Fibroblast of skin of right quadriceps (primary cell): ENCODE data around the gene ATP6V1G3.
"Not testable (repeated sequence)": the region's sequence is repeated elsewhere in the genome, so short reads cannot be mapped to it uniquely, and the experiment has no call there.

Experiments
- DNase-seq: peaks from one replicate; pipeline ENCODE4 v3.0.0-alpha.2; 2013

Gene ATP6V1G3

GRCh38 chr1:198540580-198540979, at the start of gene ATP6V1G3:
Gene ATP6V1G3 (minus strand): TSS chr1:198540680. CDS start chr1:198540650, 30 bp downstream.
- no peak for DNase-seq

GRCh38 chr1:198588845-198589244, 48.4 kb upstream of the ATP6V1G3 start:
- no peak for DNase-seq

- DNase-seq: no peak
Observed at GRCh38 chr1:198584163-198584562, 43.7 kb upstream of the ATP6V1G3 start.

- DNase-seq: not testable (repeated sequence)
Observed at GRCh38 chr1:198583209-198583802, 42.8 kb upstream of the ATP6V1G3 start.

DNA sequence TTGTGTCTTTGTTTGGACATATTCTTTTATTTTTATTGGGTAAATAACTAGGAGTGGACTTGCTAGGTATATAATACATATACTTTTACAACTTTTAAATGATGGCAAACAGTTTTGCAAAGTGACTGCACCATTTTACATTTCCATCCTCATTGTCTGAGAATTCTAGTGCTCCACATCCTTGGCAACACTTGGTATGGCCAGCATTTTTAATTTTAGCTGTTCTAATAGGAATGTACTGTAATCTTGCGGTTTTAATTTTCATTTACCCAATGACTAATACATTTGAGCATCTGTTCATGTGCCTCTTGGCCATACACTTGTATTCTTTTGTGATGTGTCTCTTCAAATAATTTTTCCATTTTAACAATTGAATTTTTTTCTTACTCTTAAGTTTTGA, 37.0 kb upstream of the ATP6V1G3 start:
- peak; percentile 85 for DNase-seq

DNA sequence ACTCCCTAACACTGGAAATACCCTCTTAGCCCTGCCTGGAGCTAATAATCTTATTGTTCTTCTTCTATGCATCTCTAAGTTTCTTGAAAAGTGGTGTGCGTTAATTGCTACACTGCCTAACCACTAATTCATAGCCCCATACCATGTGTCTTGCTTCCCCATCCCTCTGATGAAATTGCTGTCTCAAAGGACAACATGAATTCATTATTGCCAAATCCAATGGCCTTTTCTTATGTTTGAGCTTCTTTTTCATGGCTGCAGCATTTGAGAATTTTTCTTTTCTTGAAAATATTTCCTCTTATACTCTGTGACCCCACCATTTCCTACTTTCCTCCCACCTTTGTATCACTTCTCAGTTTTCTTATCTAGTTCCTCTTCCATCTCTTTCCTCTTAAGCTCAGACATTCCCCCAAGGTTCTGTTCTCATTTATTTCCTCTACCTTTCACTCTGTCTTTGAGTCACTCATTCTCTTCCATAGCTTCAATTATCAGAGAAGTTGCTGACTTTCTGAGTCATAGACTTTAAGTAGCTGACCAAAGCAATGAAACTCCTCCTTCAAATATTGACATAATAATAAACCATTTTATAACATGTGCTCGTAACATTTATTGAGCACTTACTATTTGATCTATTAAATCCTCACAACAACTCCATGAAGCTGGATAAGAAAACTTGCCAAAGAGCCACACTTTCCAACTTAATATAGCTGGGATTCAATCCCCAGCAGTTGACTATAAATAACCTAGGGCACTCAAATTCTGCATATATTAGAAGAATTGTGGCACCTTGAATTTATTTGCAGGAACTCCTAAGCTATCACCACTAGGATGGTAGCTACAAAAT, 35.5 kb upstream of the ATP6V1G3 start:
- DNase-seq: peak; percentile 10

- DNase-seq: no peak
Observed at GRCh38 chr1:198575292-198575691, 34.8 kb upstream of the ATP6V1G3 start.

GRCh38 chr1:198574325-198574724, 33.8 kb upstream of the ATP6V1G3 start:
- DNase-seq: no peak

GRCh38 chr1:198564716-198565115, 24.2 kb upstream of the ATP6V1G3 start:
- no peak for DNase-seq

- no peak for DNase-seq
Observed at GRCh38 chr1:198564157-198564556, 23.7 kb upstream of the ATP6V1G3 start.

DNA sequence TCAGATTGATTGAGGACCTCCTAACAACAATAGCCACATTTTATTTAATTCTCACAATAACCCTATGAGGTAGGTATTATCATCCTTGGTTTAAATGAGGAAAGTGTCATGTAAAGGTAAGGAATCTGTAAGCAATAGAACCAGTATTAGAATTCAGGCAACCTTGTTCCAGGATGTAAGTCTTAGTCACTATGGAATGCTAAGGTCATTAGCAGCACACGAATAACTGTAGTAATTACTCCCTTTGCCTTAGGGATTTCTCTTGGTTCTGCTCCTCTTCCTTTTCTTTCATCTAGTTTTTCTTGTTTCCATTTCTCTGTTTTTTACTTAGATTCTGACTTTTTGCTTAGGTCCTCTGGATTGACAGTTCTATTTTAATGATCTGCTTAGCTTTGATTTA, 23.1 kb upstream of the ATP6V1G3 start:
- peak; percentile 52 for DNase-seq

DNA sequence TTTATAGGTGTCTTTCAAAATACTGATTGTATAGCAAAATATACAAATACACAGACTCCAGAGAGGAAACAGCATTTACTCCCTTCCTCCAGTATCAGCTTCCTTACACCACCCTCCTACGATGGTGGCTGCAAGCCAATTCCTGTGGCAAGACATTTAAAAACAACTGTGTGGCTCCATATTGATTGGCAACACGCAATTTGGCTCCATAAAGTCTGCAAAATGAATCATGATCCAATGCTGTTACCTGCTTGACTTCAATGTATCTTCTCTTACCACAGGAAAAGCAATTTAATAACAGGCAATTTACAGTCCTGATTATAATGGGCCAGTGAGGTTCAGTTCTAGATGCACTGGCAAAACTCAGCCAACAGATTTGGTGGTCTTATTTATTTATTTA, 19.7 kb upstream of the ATP6V1G3 start:
- no peak for DNase-seq

DNA sequence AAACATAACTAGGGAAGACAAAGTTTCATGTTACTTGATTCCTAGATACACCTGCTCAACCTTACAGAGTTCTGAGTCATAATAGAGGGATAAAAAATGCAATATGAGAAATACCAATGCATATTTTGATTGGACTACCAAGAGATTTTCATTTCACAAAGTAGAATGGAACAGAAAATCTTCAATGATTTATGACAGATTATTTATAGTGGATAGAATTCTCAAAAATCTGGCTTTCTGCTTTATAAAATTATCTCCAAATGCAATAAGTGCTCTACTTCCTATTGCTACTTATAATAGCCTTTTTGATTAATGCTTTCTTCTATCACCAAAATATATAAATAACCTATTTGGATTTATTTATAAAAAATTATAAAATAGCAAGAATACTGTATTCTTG, 18.9 kb upstream of the ATP6V1G3 start:
- DNase-seq: no peak

DNA sequence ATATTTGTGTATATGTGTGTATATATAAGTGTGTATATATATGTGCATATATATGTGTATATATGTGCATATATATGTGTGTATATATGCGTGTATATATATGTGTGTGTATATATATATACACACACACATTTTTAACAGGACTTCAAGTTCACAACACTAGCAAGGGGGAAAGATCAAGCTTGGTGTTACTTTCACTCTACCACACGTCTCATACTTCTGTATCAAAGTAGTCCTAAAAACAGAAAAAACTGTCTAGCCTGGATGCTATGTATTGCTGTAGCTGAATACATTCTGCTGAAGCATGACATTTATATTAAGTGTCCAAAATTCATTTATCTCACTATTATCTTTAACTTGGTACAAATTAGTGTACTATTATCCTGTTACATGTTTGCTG, 17.9 kb upstream of the ATP6V1G3 start:
- DNase-seq: no peak

DNA sequence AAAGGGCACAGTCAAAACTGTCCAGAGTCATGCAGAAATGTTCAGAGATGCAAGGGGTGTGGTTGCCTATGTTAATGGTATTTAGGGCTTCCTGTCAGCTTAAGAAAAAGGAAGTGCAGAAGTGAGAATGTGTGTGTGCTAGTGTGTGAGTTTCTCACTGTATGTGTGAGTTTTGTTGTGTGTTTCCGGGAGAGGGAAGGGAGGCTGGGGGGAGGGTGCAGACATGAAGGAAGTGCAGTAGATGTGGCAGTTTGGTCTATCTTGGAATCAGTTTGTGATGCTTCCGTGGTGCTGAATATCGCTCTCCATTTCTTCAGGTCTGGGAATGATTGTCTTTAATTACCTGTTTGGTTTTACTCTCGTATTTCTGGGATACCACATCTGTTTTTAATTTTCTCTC, 16.5 kb upstream of the ATP6V1G3 start:
- DNase-seq: peak; percentile 80

GRCh38 chr1:198552668-198553416, 12.4 kb upstream of the ATP6V1G3 start:
- no peak for DNase-seq

DNA sequence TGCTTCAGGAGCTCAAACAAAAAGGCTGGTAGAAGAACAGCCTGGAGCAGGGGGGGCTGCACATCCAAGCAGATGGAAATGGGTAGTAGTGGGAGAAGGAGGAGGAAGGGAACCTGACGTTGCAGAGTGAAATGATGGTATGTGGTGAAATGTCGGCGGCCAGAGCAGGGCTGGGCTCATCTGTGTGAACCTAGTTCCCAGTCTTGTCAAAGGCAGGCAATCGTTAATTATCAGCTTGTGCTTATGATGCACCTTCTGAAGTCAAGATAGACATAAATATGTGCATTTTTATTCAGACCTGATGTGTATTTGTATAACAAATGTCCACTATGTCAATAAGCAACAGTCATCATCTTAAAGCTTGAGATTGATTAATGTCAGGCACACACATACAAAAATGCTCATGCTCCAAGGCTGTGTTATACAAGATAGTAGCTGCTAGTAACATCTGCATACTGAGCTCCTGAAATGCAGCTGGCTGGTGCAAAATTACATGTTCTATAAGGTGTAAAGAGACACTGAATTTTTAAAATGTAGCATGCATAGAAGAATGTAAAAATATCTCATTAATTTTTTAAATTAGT, 10.6 kb upstream of the ATP6V1G3 start:
- no peak for DNase-seq

DNA sequence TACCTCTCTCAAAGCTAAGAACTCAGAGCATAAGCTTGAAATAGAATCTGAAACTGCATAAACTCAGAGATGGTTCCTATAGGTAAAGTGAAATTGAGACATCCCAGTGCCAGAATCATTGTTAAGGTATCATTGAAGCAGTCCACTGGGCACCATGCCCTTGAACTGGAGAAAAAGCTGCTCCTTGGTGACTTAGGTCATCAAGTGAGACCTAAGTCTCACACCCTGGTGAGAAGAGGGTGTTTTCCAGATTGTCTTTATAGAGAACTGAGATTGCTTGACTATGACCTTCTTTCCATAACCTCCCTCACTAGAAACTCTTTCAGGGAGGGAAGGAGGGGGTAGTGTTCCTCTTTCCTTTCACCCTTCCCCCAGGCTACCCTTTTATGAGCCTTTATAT, 9.4 kb upstream of the ATP6V1G3 start:
- no peak for DNase-seq

- DNase-seq: no peak
Observed at GRCh38 chr1:198548890-198549289, 8.4 kb upstream of the ATP6V1G3 start.

DNA sequence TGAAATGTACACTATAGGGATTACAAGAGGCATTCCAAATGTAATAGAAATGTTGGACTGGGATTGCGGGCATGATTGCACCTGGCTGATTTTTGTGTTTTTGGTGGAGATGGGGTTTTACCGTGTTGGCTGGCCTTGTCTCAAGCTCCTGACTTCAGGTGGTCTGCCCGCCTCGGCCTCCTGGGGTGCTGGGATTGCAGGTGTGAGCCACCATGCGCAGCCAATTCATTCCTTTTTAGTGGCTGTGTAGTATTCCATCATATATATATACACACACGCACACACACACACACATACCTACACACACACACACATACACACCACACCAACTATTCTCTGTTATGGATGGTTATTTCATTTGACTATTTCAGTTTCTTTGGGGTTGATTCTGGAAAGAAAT, 4.7 kb upstream of the ATP6V1G3 start:
- no peak for DNase-seq

DNA sequence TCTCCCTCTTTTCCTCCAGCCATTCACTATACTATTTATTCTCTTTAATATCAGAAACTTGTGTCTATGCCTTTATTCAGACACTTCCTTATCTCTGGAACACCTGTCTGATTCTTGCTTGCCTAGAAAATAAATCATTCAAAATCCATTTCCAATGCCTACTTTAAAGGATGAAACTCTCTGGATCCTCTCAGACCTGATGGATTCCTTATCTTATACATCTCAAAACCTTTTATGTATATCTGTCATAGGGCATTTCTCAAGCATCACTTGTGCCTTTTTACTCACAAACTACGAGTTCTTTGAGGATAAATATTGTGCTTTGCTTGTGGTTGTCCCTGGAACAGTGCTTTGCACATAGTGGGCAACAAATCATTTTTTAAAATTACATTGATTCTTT, 3.8 kb upstream of the ATP6V1G3 start:
- DNase-seq: no peak

- DNase-seq: no peak
Observed at GRCh38 chr1:198543670-198544260, 3.3 kb upstream of the ATP6V1G3 start.

DNA sequence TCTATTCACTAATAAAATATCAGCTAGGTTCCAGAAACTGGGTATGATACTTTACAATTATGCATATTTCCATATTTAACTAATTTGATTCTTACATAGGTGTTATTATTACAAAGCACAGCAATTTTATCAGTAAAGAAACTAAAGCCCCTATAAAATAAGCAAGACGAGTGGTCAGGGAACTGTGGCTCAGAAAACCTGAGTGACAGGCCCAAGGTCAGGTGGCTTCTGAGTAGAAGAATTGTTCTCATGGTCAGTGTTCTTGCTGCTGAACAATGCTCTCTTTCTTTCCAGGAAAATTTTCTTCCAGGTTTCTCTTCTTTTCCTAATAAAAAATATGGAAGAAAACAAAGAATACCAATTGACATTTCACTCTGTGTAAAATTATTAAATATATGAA, 2.2 kb upstream of the ATP6V1G3 start:
- no peak for DNase-seq
